Trophoblast cell (in vitro differentiated cells and primary cell): ENCODE results near the gene LEP.

ENCODE experiments used
- DNase-seq, 2 donors: peaks; one replicate each; pipeline ENCODE4 v3.0.0-alpha.2; 2016
- H2AFZ ChIP-seq: 2 replicates; pipeline ENCODE4 v1.6.1; 2013; ENCODE audit warnings: low read length, moderate library complexity, mild to moderate bottlenecking; ENCODE audit not compliant: insufficient read depth, poor library complexity
- H2AK5ac ChIP-seq: 2 replicates; pipeline ENCODE4 v1.6.1; 2013; ENCODE audit warnings: mild to moderate bottlenecking, low read length
- H2BK120ac ChIP-seq: 2 replicates; pipeline ENCODE4 v1.6.1; 2013; ENCODE audit warnings: low read length, mild to moderate bottlenecking, moderate library complexity; ENCODE audit not compliant: insufficient read depth, poor library complexity
- H2BK12ac ChIP-seq: 2 replicates; pipeline ENCODE4 v1.6.1; 2013; ENCODE audit warnings: mild to moderate bottlenecking, low read length, moderate library complexity
- H2BK5ac ChIP-seq: 2 replicates; pipeline ENCODE4 v1.6.1; 2013; ENCODE audit warnings: low read length, low read depth, moderate library complexity, mild to moderate bottlenecking; ENCODE audit not compliant: poor library complexity
- H3K14ac ChIP-seq: 2 replicates; pipeline ENCODE4 v1.6.1; 2013; ENCODE audit warnings: mild to moderate bottlenecking, low read length
- H3K18ac ChIP-seq: 2 replicates; pipeline ENCODE4 v1.6.1; 2013; ENCODE audit warnings: mild to moderate bottlenecking, low read length
- H3K23ac ChIP-seq: 2 replicates; pipeline ENCODE4 v1.6.1; 2013; ENCODE audit warnings: low read length
- H3K27ac ChIP-seq: 2 replicates; pipeline ENCODE4 v1.5.1; 2013; ENCODE audit warnings: low read depth, mild to moderate bottlenecking, inconsistent platforms, low read length, moderate library complexity
- H3K27me3 ChIP-seq: 2 replicates; pipeline ENCODE4 v1.6.1; 2013; ENCODE audit warnings: inconsistent platforms, mild to moderate bottlenecking, low read length, moderate library complexity; ENCODE audit not compliant: insufficient read depth
- H3K36me3 ChIP-seq, 2 experiments: 1 replicate in 1 of 2; 2 replicates in 1 of 2; pipeline ENCODE4 v1.6.1; 2013; ENCODE audit warnings: low read length in 2 of 2, mild to moderate bottlenecking in 2 of 2, moderate library complexity in 1 of 2; ENCODE audit not compliant: insufficient read depth in 2 of 2, control insufficient read depth in 1 of 2
- H3K4ac ChIP-seq: 2 replicates; pipeline ENCODE4 v1.6.1; 2013; ENCODE audit warnings: low read depth, mild to moderate bottlenecking, low read length, moderate library complexity
- H3K4me1 ChIP-seq, 2 experiments: 1 replicate in 1 of 2; 2 replicates in 1 of 2; pipeline ENCODE4 v1.6.1; 2013; ENCODE audit warnings: low read length in 2 of 2, mild to moderate bottlenecking in 2 of 2, moderate library complexity in 1 of 2; ENCODE audit not compliant: insufficient read depth in 2 of 2, control insufficient read depth in 1 of 2
- H3K4me2 ChIP-seq: 2 replicates; pipeline ENCODE4 v1.6.1; 2013; ENCODE audit warnings: inconsistent platforms, mild to moderate bottlenecking, low read length, moderate library complexity
- H3K4me3 ChIP-seq: 2 replicates; pipeline ENCODE4 v1.5.1; 2013; ENCODE audit warnings: mild to moderate bottlenecking, low read depth, low read length, inconsistent platforms
- H3K79me1 ChIP-seq: one replicate; pipeline ENCODE4 v1.6.1; 2013; ENCODE audit warnings: low read length
- H3K79me2 ChIP-seq: 2 replicates; pipeline ENCODE4 v1.6.1; 2013; ENCODE audit warnings: low read length, mild to moderate bottlenecking; ENCODE audit not compliant: control insufficient read depth, insufficient read depth, poor library complexity
- H3K9ac ChIP-seq: 2 replicates; pipeline ENCODE4 v1.6.1; 2013; ENCODE audit warnings: mild to moderate bottlenecking, low read length
- H3K9me3 ChIP-seq: 2 replicates; pipeline ENCODE4 v1.6.1; 2013; ENCODE audit warnings: low read depth, mild to moderate bottlenecking, control low read depth, inconsistent platforms, low read length; ENCODE audit not compliant: insufficient read depth
- H4K12ac ChIP-seq: 2 replicates; pipeline ENCODE4 v1.6.1; 2013; ENCODE audit warnings: low read depth, mild to moderate bottlenecking, low read length, moderate library complexity
- H4K8ac ChIP-seq: 2 replicates; pipeline ENCODE4 v1.6.1; 2013; ENCODE audit warnings: low read depth, mild to moderate bottlenecking, low read length, moderate library complexity
- H4K91ac ChIP-seq: one replicate; pipeline ENCODE4 v1.6.1; 2013; ENCODE audit warnings: low read depth, mild to moderate bottlenecking, low read length, moderate library complexity
- WGBS: extraction: QIAGEN DNeasy Blood & Tissue Kit; methylation state at CpG from one replicate; pipeline ENCODE4 v1.1.7; 2013; ENCODE audit warnings: missing lambda C conversion rate; ENCODE audit not compliant: insufficient read length, insufficient coverage; ENCODE audit errors: extremely low coverage; 5-methylcytosine and 5-hydroxymethylcytosine counted together

The LEP gene

GRCh38 chr7:128303133-128303532 lies 62.1 kb downstream of the LEP start:
- WGBS = no CpG with 5 or more reads among the region's 2 CpGs
- H3K4me2 ChIP-seq = no peak overlapping the region
- no peak overlapping the region for H4K91ac ChIP-seq
- H3K36me3 ChIP-seq = peaks cover 17 to 23% of the 10 kb centered on the region in 2 experiments
- H3K27ac ChIP-seq = no peak overlapping the region
- H2BK12ac ChIP-seq = no peak overlapping the region
- H3K4me1 ChIP-seq = no peaks in the 10 kb centered on the region
- H3K18ac ChIP-seq = no peak overlapping the region
- H3K23ac ChIP-seq = no peak overlapping the region
- no peak overlapping the region for H3K4ac ChIP-seq
- H3K79me2 ChIP-seq = no peaks in the 10 kb centered on the region
- no peaks in the 10 kb centered on the region for H3K9me3 ChIP-seq
- no peak overlapping the region for H2BK5ac ChIP-seq
- DNase-seq = no peak
- H3K9ac ChIP-seq = no peak overlapping the region
- no peaks in the 10 kb centered on the region for H3K27me3 ChIP-seq
- no peak overlapping the region for H2AK5ac ChIP-seq
- H4K12ac ChIP-seq = no peak overlapping the region
- no peak overlapping the region for H3K14ac ChIP-seq
- no peak overlapping the region for H4K8ac ChIP-seq
- no peaks in the 10 kb centered on the region for H3K79me1 ChIP-seq
- H2AFZ ChIP-seq = no peak overlapping the region
- no peak overlapping the region for H3K4me3 ChIP-seq
- H2BK120ac ChIP-seq = no peak overlapping the region

GRCh38 chr7:128303643-128304042 lies 62.6 kb downstream of the LEP start:
- H3K27me3 ChIP-seq = no peaks in the 10 kb centered on the region
- no peak overlapping the region for H3K4ac ChIP-seq
- no peak overlapping the region for H2AK5ac ChIP-seq
- H3K27ac ChIP-seq = no peak overlapping the region
- H3K18ac ChIP-seq = no peak overlapping the region
- no peaks in the 10 kb centered on the region for H3K9me3 ChIP-seq
- no peak overlapping the region for H3K4me3 ChIP-seq
- no CpG with 5 or more reads among the region's 5 CpGs for whole genome bisulfite sequencing
- H2AFZ ChIP-seq = no peak overlapping the region
- H3K79me1 ChIP-seq = no peaks in the 10 kb centered on the region
- no peak overlapping the region for H2BK12ac ChIP-seq
- H4K8ac ChIP-seq = no peak overlapping the region
- H2BK5ac ChIP-seq = no peak overlapping the region
- no peaks in the 10 kb centered on the region for H3K79me2 ChIP-seq
- H3K23ac ChIP-seq = no peak overlapping the region
- H4K12ac ChIP-seq = no peak overlapping the region
- H3K4me1 ChIP-seq = no peaks in the 10 kb centered on the region
- no peak for DNase-seq
- H3K4me2 ChIP-seq = no peak overlapping the region
- H2BK120ac ChIP-seq = no peak overlapping the region
- peaks cover 17 to 26% of the 10 kb centered on the region in 2 experiments for H3K36me3 ChIP-seq
- no peak overlapping the region for H4K91ac ChIP-seq
- H3K14ac ChIP-seq = no peak overlapping the region
- no peak overlapping the region for H3K9ac ChIP-seq

- Histone ChIP-seq H2AFZ (no peak overlapping the region), H2BK5ac (no peak overlapping the region), H3K36me3 (peaks cover 17 to 26% of the 10 kb centered on the region in 2 experiments), H3K4ac (no peak overlapping the region), H3K27me3 (no peaks in the 10 kb centered on the region), H3K4me1 (no peaks in the 10 kb centered on the region), H3K9ac (no peak overlapping the region), H3K9me3 (no peaks in the 10 kb centered on the region), H3K4me3 (no peak overlapping the region), H3K23ac (no peak overlapping the region), H2AK5ac (no peak overlapping the region), H3K14ac (no peak overlapping the region), H3K79me2 (no peaks in the 10 kb centered on the region), H3K79me1 (no peaks in the 10 kb centered on the region), H2BK120ac (no peak overlapping the region), H4K91ac (no peak overlapping the region), H3K18ac (no peak overlapping the region), H2BK12ac (no peak overlapping the region), H3K4me2 (no peak overlapping the region), H3K27ac (no peak overlapping the region), H4K12ac (no peak overlapping the region), H4K8ac (no peak overlapping the region)
- no CpG with 5 or more reads among the region's 1 CpG for WGBS
- peak; percentile 42 to 82 for DNase-seq
These were observed 63.1 kb downstream of the LEP start for GRCh38 chr7:128304212-128304611.

- Histone ChIP-seq H4K12ac (no peak overlapping the region), H3K27me3 (no peaks in the 10 kb centered on the region), H2BK5ac (no peak overlapping the region), H3K4ac (no peak overlapping the region), H3K4me3 (no peak overlapping the region), H3K23ac (no peak overlapping the region), H3K4me1 (peaks cover 0 to 6% of the 10 kb centered on the region in 2 experiments), H3K36me3 (peaks cover 24 to 40% of the 10 kb centered on the region in 2 experiments), H3K79me2 (no peaks in the 10 kb centered on the region), H4K91ac (no peak overlapping the region), H3K18ac (no peak overlapping the region), H3K79me1 (no peaks in the 10 kb centered on the region), H2AK5ac (no peak overlapping the region), H3K14ac (no peak overlapping the region), H2BK12ac (no peak overlapping the region), H4K8ac (no peak overlapping the region), H3K9ac (no peak overlapping the region), H3K4me2 (no peak overlapping the region), H3K27ac (no peak overlapping the region), H3K9me3 (no peaks in the 10 kb centered on the region), H2BK120ac (no peak overlapping the region), H2AFZ (no peak overlapping the region)
- DNase-seq = peak in 1 of 2 donors; percentile 8
- WGBS = no CpG with 5 or more reads among the region's 2 CpGs
These were observed 66.0 kb downstream of the LEP start for GRCh38 chr7:128307061-128307460.
